OCI-LY1 (cell line): ENCODE measurements around the gene TRAK1.

ENCODE experiments used
- CTCF ChIP-seq: fragments of 200-600 bp; sonication (generic), shearing (Covaris generic); IDR thresholded peaks from 2 replicates; pipeline ENCODE4 v1.5.1; 2017; ENCODE audit warnings: mild to moderate bottlenecking, antibody characterized with exemption, low read length, moderate library complexity, mixed read lengths
- EZH2 ChIP-seq: fragments of 200-600 bp; sonication (generic), shearing (Covaris generic); IDR thresholded peaks from 2 replicates; pipeline ENCODE4 v1.8.0; 2017; ENCODE audit warnings: borderline replicate concordance, mixed run types, mild to moderate bottlenecking, antibody characterized with exemption, low read length, moderate library complexity, mixed read lengths

GRCh38 chr3:42165211-42165610 lies 74.1 kb downstream of the TRAK1 start:
- TF ChIP-seq CTCF, result no peak
- TF ChIP-seq EZH2, result no peak
